ENCODE measurements around the gene OR1L8. TPM values are rescaled to one million over a fixed set of nuclear protein-coding genes. Genes with fewer than 3 reads are reported as not detected.

Gene OR1L8
- total RNA-seq, 1 experiment from 2014 or later: not detected

GRCh38 chr9:122572456-122572855 lies 10.7 kb downstream of the OR1L8 start:
- H3K23ac ChIP-seq (ENCODE audit: insufficient read length, low read depth, low read length): no peak overlapping the region
- no peak overlapping the region for H3K27ac ChIP-seq (ENCODE audit: insufficient read length, low read depth, low read length)
- H3K9ac ChIP-seq (ENCODE audit: extremely low read depth, insufficient read length, low read length): no peak overlapping the region
- H4K91ac ChIP-seq (ENCODE audit: insufficient read length, low read depth, low read length): no peak overlapping the region
- H2BK12ac ChIP-seq (ENCODE audit: insufficient read length, low read depth, low read length): no peak overlapping the region
- H2BK15ac ChIP-seq (ENCODE audit: low read depth, low read length): no peak overlapping the region
- no CpG with 5 or more reads among the region's 2 CpGs for WGBS (ENCODE audit: extremely low coverage, insufficient read length, low lambda C conversion rate)
- Mint-ChIP-seq H3K27me3 (ENCODE audit: low read depth) (peaks cover 3% of the 10 kb centered on the region; the same call in 1 of the 2 replicates), H3K9me3 (peaks cover 81 to 84% of the 10 kb centered on the region in 2 experiments), H3K4me1 (no peaks in the 10 kb centered on the region), H3K4me3 (no peak overlapping the region), H3K27ac (no peak overlapping the region), H3K36me3 (ENCODE audit: insufficient read depth in 1 of 3, low read depth in 3 of 3) (peaks cover 0 to 20% (median 1%) of the 10 kb centered on the region in 3 experiments; a peak in 4 of 7 replicates)
- H3K4me1 ChIP-seq (ENCODE audit: insufficient read depth, low read length): no peaks in the 10 kb centered on the region
- H2BK5ac ChIP-seq (ENCODE audit: insufficient read length, low read length): no peak overlapping the region
- no peak overlapping the region for H3K18ac ChIP-seq (ENCODE audit: insufficient read length, low read depth, low read length)
- no peak overlapping the region for H3T11ph ChIP-seq (ENCODE audit: low read length)
- H3K23me2 ChIP-seq (ENCODE audit: insufficient read length, low read depth, low read length, poor library complexity, severe bottlenecking): no peaks in the 10 kb centered on the region
- no peaks in the 10 kb centered on the region for H3K79me2 ChIP-seq (ENCODE audit: insufficient read depth, low read length)
- no peaks in the 10 kb centered on the region for H3K79me1 ChIP-seq (ENCODE audit: insufficient read depth, low read depth, low read length, poor library complexity, severe bottlenecking)
- no peak overlapping the region for H4K5ac ChIP-seq (ENCODE audit: insufficient read length, low read depth, low read length)
- H2BK120ac ChIP-seq (ENCODE audit: low read depth, low read length, poor library complexity, severe bottlenecking): no peak overlapping the region
- no peak overlapping the region for H3K14ac ChIP-seq (ENCODE audit: insufficient read depth, low read length)
- H4K8ac ChIP-seq (replicated peaks; ENCODE audit: insufficient read length, low read depth, low read length): no peak overlapping the region
- H4K20me1 ChIP-seq (ENCODE audit: control insufficient read depth, insufficient read depth, insufficient read length): no peaks in the 10 kb centered on the region
- H2AK5ac ChIP-seq (ENCODE audit: insufficient read length, low read length): no peak overlapping the region
- H3K56ac ChIP-seq (ENCODE audit: insufficient read length, low read depth, low read length): no peak overlapping the region
- DNase-seq: no peak
- peaks cover 58% of the 10 kb centered on the region for H3K9me3 ChIP-seq (ENCODE audit: control insufficient read depth, low read depth, low read length)
- no peak overlapping the region for H3K4me2 ChIP-seq (ENCODE audit: insufficient read depth, insufficient read length, low read length)
- H3K27me3 ChIP-seq (ENCODE audit: insufficient read depth, low read length): no peaks in the 10 kb centered on the region
- no peak overlapping the region for H3K4ac ChIP-seq (ENCODE audit: low read depth, low read length)
- no peak for TF ChIP-seq CTCF (conservative IDR thresholded peaks at IDR 0.05)
- no peak overlapping the region for H2BK20ac ChIP-seq (ENCODE audit: low read depth, low read length, poor library complexity, severe bottlenecking)
- no peak overlapping the region for H2AFZ ChIP-seq (ENCODE audit: low read length)

All from H9 (cell line).